ENCODE results near the gene POGLUT3.

DNA sequence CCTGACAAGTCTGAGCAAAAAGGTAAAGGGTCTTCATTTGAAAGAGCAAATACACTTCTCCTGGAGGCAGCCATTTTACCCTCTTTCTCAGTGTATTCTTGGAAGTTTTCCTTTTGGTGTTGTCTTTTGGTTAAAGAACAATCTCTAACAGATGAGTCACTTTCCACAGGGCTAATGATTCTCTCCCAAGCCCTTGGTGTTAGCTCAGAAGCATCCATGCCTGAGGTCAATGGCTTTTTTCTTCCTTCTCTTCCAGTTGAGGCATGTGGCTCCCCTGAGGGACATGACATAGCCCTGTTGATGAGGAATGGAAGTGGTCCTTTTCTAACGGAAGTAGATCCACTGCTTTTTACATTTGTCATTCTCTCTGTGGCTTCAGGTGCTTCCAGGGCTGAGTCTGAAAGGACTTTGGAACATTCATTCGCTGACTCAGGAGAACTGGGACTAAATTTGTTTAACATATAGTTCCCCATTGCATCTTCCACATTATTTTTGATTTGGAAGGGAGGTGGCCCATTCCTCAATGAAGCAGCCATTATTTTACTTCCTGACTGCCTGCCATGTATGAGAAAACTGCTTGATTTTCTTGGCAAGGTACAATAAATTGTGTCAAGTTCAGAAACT, 13.8 kb upstream of the POGLUT3 start:
- TF ChIP-seq CTCF (conservative IDR thresholded peaks at IDR 0.05; ENCODE audit: low read depth, low read length): no peak
- no peak for TF ChIP-seq FOS (IDR thresholded peaks at IDR 0.05; ENCODE audit: low read depth, low read length)

Data from IMR-90 (cell line).